HepG2 (cell line): ENCODE results near the gene DROSHA. TPM values are rescaled to one million over a fixed set of nuclear protein-coding genes. Genes with fewer than 3 reads are reported as not detected.

Experiments used
- BRCA1 ChIP-seq: sonication (generic); formaldehyde crosslinking; IDR thresholded peaks from 2 replicates; pipeline ENCODE4 v1.4.0; 2020; ENCODE audit warnings: missing genetic modification reagents
- CENPT ChIP-seq: sonication (generic); formaldehyde crosslinking; IDR thresholded peaks from 2 replicates; pipeline ENCODE4 v1.8.0; 2022; ENCODE audit warnings: low read depth, mild to moderate bottlenecking, moderate library complexity, missing genetic modification reagents
- DMTF1 ChIP-seq: sonication (generic); formaldehyde crosslinking; IDR thresholded peaks from 2 replicates; pipeline ENCODE4 v1.4.0; 2020; ENCODE audit warnings: mild to moderate bottlenecking, missing genetic modification reagents
- HOXA5 ChIP-seq: sonication (generic); formaldehyde crosslinking; IDR thresholded peaks from 2 replicates; pipeline ENCODE4 v1.4.0; 2020; ENCODE audit warnings: missing genetic modification reagents
- MYC ChIP-seq: sonication (generic); formaldehyde crosslinking; IDR thresholded peaks from 2 replicates; pipeline ENCODE4 v1.9.0; 2021; ENCODE audit warnings: missing genetic modification reagents, borderline replicate concordance
- NCOA5 ChIP-seq: sonication (generic); formaldehyde crosslinking; IDR thresholded peaks from 2 replicates; pipeline ENCODE4 v1.4.0; 2020; ENCODE audit warnings: missing genetic modification reagents
- PTBP1 ChIP-seq: fragments of 200-400 bp; formaldehyde crosslinking; IDR thresholded peaks from 2 replicates; pipeline ENCODE4 v1.6.1; 2018; ENCODE audit warnings: low read length, low read depth; ENCODE audit not compliant: poor library complexity, severe bottlenecking
- SMARCC2 ChIP-seq: fragments of 450-650 bp; IDR thresholded peaks from 2 replicates; pipeline ENCODE4 v1.6.1; 2017; ENCODE audit warnings: antibody characterized with exemption, mild to moderate bottlenecking
- ZKSCAN8 ChIP-seq: IDR thresholded peaks from 2 replicates; pipeline ENCODE4 v1.6.1; 2016; ENCODE audit warnings: borderline replicate concordance, missing genetic modification reagents, missing compliant biosample characterization
- ZNF253 ChIP-seq: sonication (generic); formaldehyde crosslinking; IDR thresholded peaks from 2 replicates; pipeline ENCODE4 v1.8.0; 2022; ENCODE audit warnings: mild to moderate bottlenecking, missing genetic modification reagents, borderline replicate concordance
- ZNF292 ChIP-seq: sonication (generic); formaldehyde crosslinking; IDR thresholded peaks from 2 replicates; pipeline ENCODE4 v1.8.1; 2022; ENCODE audit warnings: mild to moderate bottlenecking, low read depth, missing genetic modification reagents, borderline replicate concordance
- ZNF296 ChIP-seq: sonication (generic); formaldehyde crosslinking; conservative IDR thresholded peaks from 2 replicates; pipeline ENCODE4 v1.5.0; 2020; ENCODE audit warnings: mild to moderate bottlenecking, missing genetic modification reagents
- ZNF547 ChIP-seq: sonication (generic); formaldehyde crosslinking; IDR thresholded peaks from 2 replicates; pipeline ENCODE4 v1.5.1; 2020; ENCODE audit warnings: mild to moderate bottlenecking, missing genetic modification reagents
- ZNF570 ChIP-seq: sonication (generic); formaldehyde crosslinking; IDR thresholded peaks from 2 replicates; pipeline ENCODE4 v1.4.0; 2020; ENCODE audit warnings: mild to moderate bottlenecking, missing genetic modification reagents, borderline replicate concordance
- ZNF788 ChIP-seq: sonication (generic); formaldehyde crosslinking; IDR thresholded peaks from 2 replicates; pipeline ENCODE4 v1.5.0; 2020; ENCODE audit warnings: mild to moderate bottlenecking, missing genetic modification reagents, borderline replicate concordance
- polyA plus RNA-seq, 8 experiments: library from polyadenylated mRNA; depleted of rRNA in 3 of 8; stranded (reverse) in 7 of 8; unstranded in 1 of 8; fragments of >200 nt; fragmentation: Illumina TruSeq in 4 of 8; extraction: Trizol in 4 of 8; gene quantifications; 2 replicates each; pipeline versions ENCODE4 v1.2.1 to v1.2.3, GENCODE V29; 2011 to 2016; ENCODE audit warnings: low read depth in 4 of 8, missing spikeins in 1 of 8, mixed read lengths in 1 of 8; ENCODE audit not compliant: insufficient read depth in 1 of 8
- total RNA-seq, 5 experiments: library from RNA; depleted of rRNA; stranded (reverse); fragments of >200 nt; fragmentation: Illumina TruSeq; extraction: Trizol; gene quantifications; 2 replicates each; pipeline ENCODE4 v1.2.3, GENCODE V29; 2016; ENCODE audit warnings: low read depth in 1 of 5

DROSHA gene
- total and polyA plus RNA-seq, 2 of the 13 experiments (the other 11 are each of a cell fraction or from before 2014, with no cell fraction given), result 22.3 to 29.4 TPM

- no peak for TF ChIP-seq DMTF1 (CRISPR knock-in tag)
- no peak for TF ChIP-seq ZNF253 (CRISPR knock-in tag)
- no peak for TF ChIP-seq SMARCC2
- no peak for TF ChIP-seq ZNF788 (CRISPR knock-in tag)
- TF ChIP-seq CENPT (CRISPR knock-in tag), result no peak
- no peak for TF ChIP-seq HOXA5 (CRISPR knock-in tag)
- no peak for TF ChIP-seq ZNF296
- TF ChIP-seq NCOA5 (CRISPR knock-in tag), result no peak
- no peak for TF ChIP-seq ZNF292
- no peak for TF ChIP-seq MYC (CRISPR knock-in tag)
- no peak for TF ChIP-seq ZNF547 (CRISPR knock-in tag)
- TF ChIP-seq PTBP1, result no peak
- TF ChIP-seq BRCA1 (CRISPR knock-in tag), result no peak
- no peak for TF ChIP-seq ZKSCAN8
- TF ChIP-seq ZNF570 (CRISPR knock-in tag), result no peak
Measured at GRCh38 chr5:31554552-31554951, 22.7 kb upstream of the DROSHA start (continued).
